KMS-11 (cell line): ENCODE data around the gene CBX8.

ENCODE experiments used
- H2AFZ ChIP-seq: fragments of 200-600 bp; sonication (generic); 2 replicates; pipeline ENCODE4 v1.6.1; 2016; ENCODE audit warnings: antibody characterized with exemption, mixed run types, low read depth
- H3K27ac ChIP-seq: fragments of 200-600 bp; sonication (generic); 2 replicates; pipeline ENCODE4 v1.6.1; 2016; ENCODE audit warnings: mild to moderate bottlenecking, mixed run types
- H3K27me3 ChIP-seq: fragments of 200-600 bp; sonication (generic); 2 replicates; pipeline ENCODE4 v1.6.1; 2017; ENCODE audit warnings: mild to moderate bottlenecking, low read depth, mixed run types, moderate library complexity; ENCODE audit not compliant: insufficient read depth
- H3K36me3 ChIP-seq: fragments of 200-600 bp; sonication (generic); 2 replicates; pipeline ENCODE4 v1.6.1; 2017; ENCODE audit warnings: mild to moderate bottlenecking, mixed run types; ENCODE audit not compliant: insufficient read depth
- H3K4me1 ChIP-seq: fragments of 200-600 bp; sonication (generic); 2 replicates; pipeline ENCODE4 v1.6.1; 2016; ENCODE audit warnings: mild to moderate bottlenecking, low read depth, mixed run types; ENCODE audit not compliant: poor library complexity, severe bottlenecking
- H3K4me2 ChIP-seq: fragments of 200-600 bp; sonication (generic); 2 replicates; pipeline ENCODE4 v1.7.0; 2016; ENCODE audit warnings: mild to moderate bottlenecking, mixed run types
- H3K4me3 ChIP-seq: fragments of 200-600 bp; sonication (generic); IDR thresholded peaks from 2 replicates; pipeline ENCODE4 v1.6.1; 2017; ENCODE audit warnings: low read depth, low read length, mixed read lengths; ENCODE audit not compliant: insufficient read depth
- H3K79me2 ChIP-seq: fragments of 200-600 bp; sonication (generic); 2 replicates; pipeline ENCODE4 v1.6.1; 2016; ENCODE audit warnings: low read depth, mixed run types; ENCODE audit not compliant: insufficient read depth
- H3K9ac ChIP-seq: fragments of 200-600 bp; sonication (generic); 2 replicates; pipeline ENCODE4 v1.6.1; 2016; ENCODE audit warnings: mild to moderate bottlenecking, mixed run types
- H4K20me1 ChIP-seq: fragments of 200-600 bp; sonication (generic); 2 replicates; pipeline ENCODE4 v1.6.1; 2016; ENCODE audit warnings: mild to moderate bottlenecking, mixed run types; ENCODE audit not compliant: insufficient read depth
- CTCF ChIP-seq: fragments of 200-600 bp; sonication (generic); conservative IDR thresholded peaks from 2 replicates; pipeline ENCODE4 v1.6.1; 2017; ENCODE audit warnings: low read depth, mild to moderate bottlenecking, antibody characterized with exemption, low read length, moderate library complexity, mixed read lengths

The CBX8 gene

GRCh38 chr17:79754370-79754769, 42.5 kb downstream of the CBX8 start:
- Histone ChIP-seq H3K27me3 (peaks cover 93% of the 10 kb centered on the region), H3K79me2 (no peaks in the 10 kb centered on the region), H3K4me3 (no peak overlapping the region), H3K9ac (no peak overlapping the region), H3K4me2 (no peak overlapping the region), H2AFZ (no peak overlapping the region), H3K36me3 (no peaks in the 10 kb centered on the region), H3K27ac (no peak overlapping the region), H4K20me1 (no peaks in the 10 kb centered on the region), H3K4me1 (peaks cover 4% of the 10 kb centered on the region)
- no peak for TF ChIP-seq CTCF

- Histone ChIP-seq H3K4me1 (peaks cover 4% of the 10 kb centered on the region), H3K4me2 (no peak overlapping the region), H3K36me3 (no peaks in the 10 kb centered on the region), H3K27me3 (peaks cover 83% of the 10 kb centered on the region), H3K9ac (no peak overlapping the region), H3K79me2 (no peaks in the 10 kb centered on the region), H4K20me1 (no peaks in the 10 kb centered on the region), H2AFZ (no peak overlapping the region), H3K4me3 (no peak overlapping the region), H3K27ac (no peak overlapping the region)
- no peak for TF ChIP-seq CTCF
These were observed 44.7 kb downstream of the CBX8 start for GRCh38 chr17:79752175-79752574.

GRCh38 chr17:79750650-79751545, 46.0 kb downstream of the CBX8 start:
- no peak overlapping the region for H3K27ac ChIP-seq
- no peak overlapping the region for H3K4me2 ChIP-seq
- no peak overlapping the region for H2AFZ ChIP-seq
- H3K4me1 ChIP-seq: peaks cover 11% of the 10 kb centered on the region
- no peaks in the 10 kb centered on the region for H3K36me3 ChIP-seq
- TF ChIP-seq CTCF: no peak
- H3K4me3 ChIP-seq: no peak overlapping the region
- H3K79me2 ChIP-seq: no peaks in the 10 kb centered on the region
- H3K27me3 ChIP-seq: peaks cover 75% of the 10 kb centered on the region
- H3K9ac ChIP-seq: no peak overlapping the region
- no peaks in the 10 kb centered on the region for H4K20me1 ChIP-seq

- no peak overlapping the region for H3K9ac ChIP-seq
These were observed 46.9 kb downstream of the CBX8 start for GRCh38 chr17:79749958-79750357.

More at GRCh38 chr17:79749958-79750357, 46.9 kb downstream of the CBX8 start:
- Histone ChIP-seq H3K4me3 (no peak overlapping the region), H3K36me3 (no peaks in the 10 kb centered on the region), H3K4me1 (peaks cover 16% of the 10 kb centered on the region), H4K20me1 (no peaks in the 10 kb centered on the region), H3K27me3 (peaks cover 71% of the 10 kb centered on the region), H2AFZ (no peak overlapping the region), H3K4me2 (no peak overlapping the region), H3K79me2 (no peaks in the 10 kb centered on the region), H3K27ac (no peak overlapping the region)
- TF ChIP-seq CTCF: no peak
